ENCODE data around the gene ANKRD44. TPM values are rescaled to one million over a fixed set of nuclear protein-coding genes. Genes with fewer than 3 reads are reported as not detected.
A peak's percentile ranks its signal among the peaks of the same experiment; 100 is the strongest.

ANKRD44 gene
- total RNA-seq, 2 donors from 2014 or later, result 57.8 to 93.4 TPM

- DNase-seq (ENCODE audit: low spot score), result no peak
- TF ChIP-seq, protein P1, sequence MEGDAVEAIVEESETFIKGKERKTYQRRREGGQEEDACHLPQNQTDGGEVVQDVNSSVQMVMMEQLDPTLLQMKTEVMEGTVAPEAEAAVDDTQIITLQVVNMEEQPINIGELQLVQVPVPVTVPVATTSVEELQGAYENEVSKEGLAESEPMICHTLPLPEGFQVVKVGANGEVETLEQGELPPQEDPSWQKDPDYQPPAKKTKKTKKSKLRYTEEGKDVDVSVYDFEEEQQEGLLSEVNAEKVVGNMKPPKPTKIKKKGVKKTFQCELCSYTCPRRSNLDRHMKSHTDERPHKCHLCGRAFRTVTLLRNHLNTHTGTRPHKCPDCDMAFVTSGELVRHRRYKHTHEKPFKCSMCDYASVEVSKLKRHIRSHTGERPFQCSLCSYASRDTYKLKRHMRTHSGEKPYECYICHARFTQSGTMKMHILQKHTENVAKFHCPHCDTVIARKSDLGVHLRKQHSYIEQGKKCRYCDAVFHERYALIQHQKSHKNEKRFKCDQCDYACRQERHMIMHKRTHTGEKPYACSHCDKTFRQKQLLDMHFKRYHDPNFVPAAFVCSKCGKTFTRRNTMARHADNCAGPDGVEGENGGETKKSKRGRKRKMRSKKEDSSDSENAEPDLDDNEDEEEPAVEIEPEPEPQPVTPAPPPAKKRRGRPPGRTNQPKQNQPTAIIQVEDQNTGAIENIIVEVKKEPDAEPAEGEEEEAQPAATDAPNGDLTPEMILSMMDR (IDR thresholded peaks at IDR 0.05), result no peak
- Histone ChIP-seq H3K27me3 (replicated peaks; ENCODE audit: insufficient read depth) (no peaks in the 10 kb centered on the region), H3K27ac (no peak overlapping the region), H3K4me1 (ENCODE audit: control insufficient read depth in 1 of 2, low read depth in 2 of 2) (peaks cover 12 to 36% of the 10 kb centered on the region in 2 donors), H3K9me3 (no peaks in the 10 kb centered on the region), H3K4me3 (no peak overlapping the region), H3K36me3 (no peaks in the 10 kb centered on the region)
- no peak for ATAC-seq (ENCODE audit: insufficient number of reproducible peaks, low FRiP score, low read depth)
Measured at GRCh38 chr2:197126630-197127352, 183.8 kb downstream of the ANKRD44 start.

- TF ChIP-seq, protein P1 (IDR thresholded peaks at IDR 0.05), result no peak
- Histone ChIP-seq H3K27me3 (replicated peaks; ENCODE audit: insufficient read depth) (no peaks in the 10 kb centered on the region), H3K27ac (peak overlapping the region; percentile 60), H3K9me3 (no peaks in the 10 kb centered on the region), H3K4me3 (peak overlapping the region; percentile 22), H3K4me1 (ENCODE audit: control insufficient read depth in 1 of 2, low read depth in 2 of 2) (peaks cover 12 to 35% of the 10 kb centered on the region in 2 donors), H3K36me3 (peaks cover 9% of the 10 kb centered on the region)
- DNase-seq (ENCODE audit: low spot score), result no peak
- no peak for ATAC-seq (ENCODE audit: insufficient number of reproducible peaks, low FRiP score, low read depth)
Measured at GRCh38 chr2:197124639-197125390, 185.8 kb downstream of the ANKRD44 start.

GRCh38 chr2:197122821-197123220, 187.8 kb downstream of the ANKRD44 start:
- Histone ChIP-seq H3K27ac (no peak overlapping the region), H3K27me3 (replicated peaks; ENCODE audit: insufficient read depth) (no peaks in the 10 kb centered on the region), H3K36me3 (peaks cover 9% of the 10 kb centered on the region), H3K4me1 (ENCODE audit: control insufficient read depth in 1 of 2, low read depth in 2 of 2) (peaks cover 12 to 35% of the 10 kb centered on the region in 2 donors), H3K4me3 (no peak overlapping the region), H3K9me3 (no peaks in the 10 kb centered on the region)
- DNase-seq (ENCODE audit: low spot score), result no peak
- ATAC-seq (ENCODE audit: insufficient number of reproducible peaks, low FRiP score, low read depth), result no peak
- TF ChIP-seq, protein P1 (IDR thresholded peaks at IDR 0.05), result no peak

GRCh38 chr2:197121756-197122385, 188.7 kb downstream of the ANKRD44 start:
- no peak for ATAC-seq (ENCODE audit: insufficient number of reproducible peaks, low FRiP score, low read depth)

More at GRCh38 chr2:197121756-197122385, 188.7 kb downstream of the ANKRD44 start:
- Histone ChIP-seq H3K4me1 (ENCODE audit: control insufficient read depth in 1 of 2, low read depth in 2 of 2) (peaks cover 12 to 35% of the 10 kb centered on the region in 2 donors), H3K27me3 (replicated peaks; ENCODE audit: insufficient read depth) (no peaks in the 10 kb centered on the region), H3K9me3 (no peaks in the 10 kb centered on the region), H3K27ac (no peak overlapping the region), H3K36me3 (peaks cover 9% of the 10 kb centered on the region), H3K4me3 (no peak overlapping the region)
- TF ChIP-seq, protein P1 (IDR thresholded peaks at IDR 0.05), result no peak
- DNase-seq (ENCODE audit: low spot score), result no peak
